Osteoblast (primary cell): ENCODE results near the gene KPNA3. TPM values are rescaled to one million over a fixed set of nuclear protein-coding genes. Genes with fewer than 3 reads are reported as not detected.

Experiments
- DNase-seq: peaks from one replicate; pipeline ENCODE4 v3.0.0; 2011; ENCODE audit warnings: low spot score, mixed read lengths; ENCODE audit not compliant: insufficient read length; ENCODE audit errors: missing footprints
- H2AFZ ChIP-seq: 2 replicates; pipeline ENCODE4 v1.6.0; 2011; ENCODE audit warnings: mild to moderate bottlenecking, low read length
- H3K27ac ChIP-seq: 2 replicates; pipeline ENCODE4 v1.5.1; 2011; ENCODE audit warnings: mild to moderate bottlenecking, low read depth, low read length, moderate library complexity
- H3K27me3 ChIP-seq: 2 replicates; pipeline ENCODE4 v1.6.0; 2012; ENCODE audit warnings: mild to moderate bottlenecking, control low read depth, inconsistent platforms, low read length, moderate library complexity; ENCODE audit not compliant: insufficient read depth
- H3K36me3 ChIP-seq: 2 replicates; pipeline ENCODE4 v1.5.1; 2011; ENCODE audit warnings: mild to moderate bottlenecking, low read length, control low read depth, moderate library complexity; ENCODE audit not compliant: insufficient read depth
- H3K4me1 ChIP-seq: 2 replicates; pipeline ENCODE4 v1.5.1; 2011; ENCODE audit warnings: mild to moderate bottlenecking, low read length, control low read depth, moderate library complexity; ENCODE audit not compliant: insufficient read depth
- H3K4me2 ChIP-seq: 2 replicates; pipeline ENCODE4 v1.6.0; 2011; ENCODE audit warnings: mild to moderate bottlenecking, low read length; ENCODE audit not compliant: insufficient read depth
- H3K4me3 ChIP-seq: fragments of 200-600 bp; sonication (generic); 3 replicates; pipeline ENCODE4 v1.5.1; 2012; ENCODE audit warnings: mild to moderate bottlenecking, low read length, inconsistent platforms; ENCODE audit not compliant: insufficient read depth
- H3K79me2 ChIP-seq: 2 replicates; pipeline ENCODE4 v1.6.0; 2012; ENCODE audit warnings: mild to moderate bottlenecking, low read length, control low read depth, inconsistent platforms; ENCODE audit not compliant: insufficient read depth
- H3K9me3 ChIP-seq: 2 replicates; pipeline ENCODE4 v1.5.1; 2011; ENCODE audit warnings: low read depth, low read length, control low read depth
- H4K20me1 ChIP-seq: 2 replicates; pipeline ENCODE4 v1.6.0; 2012; ENCODE audit warnings: mild to moderate bottlenecking, low read length, control low read depth; ENCODE audit not compliant: insufficient read depth
- total RNA-seq: library from RNA; depleted of rRNA; stranded (reverse); fragments of >200 nt; gene quantifications from 2 replicates; pipeline ENCODE4 v1.2.3, GENCODE V29; 2012
- TF ChIP-seq, protein P1 (sequence below): IDR thresholded peaks from 2 replicates; pipeline ENCODE4 v1.5.1; 2011; ENCODE audit warnings: mild to moderate bottlenecking, low read depth, low read length, moderate library complexity; ENCODE audit errors: extremely low read depth

KPNA3 gene
- total RNA-seq, 1 donor: 42.0 TPM

DNA sequence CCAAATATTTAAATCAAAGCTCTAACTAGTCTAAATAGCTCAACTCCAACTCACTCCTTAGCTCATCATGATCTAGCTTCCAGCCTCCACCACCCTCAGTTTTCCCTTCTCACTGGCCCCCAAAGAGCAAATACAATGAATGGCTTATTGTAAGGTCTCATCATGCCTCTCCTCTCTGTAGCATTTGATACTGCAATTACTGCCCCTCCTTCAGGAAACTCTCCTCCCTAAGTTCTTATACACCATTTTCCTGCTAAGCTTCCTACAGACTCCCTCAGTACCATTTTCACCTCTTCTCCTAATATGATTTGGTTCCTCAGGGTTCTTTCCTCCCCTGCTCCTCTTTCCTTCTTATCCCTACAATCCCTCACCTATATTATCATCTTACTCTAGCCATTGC, 12.8 kb downstream of the KPNA3 start:
- DNase-seq: no peak
- no peaks in the 10 kb centered on the region for H3K27me3 ChIP-seq
- no peaks in the 10 kb centered on the region for H3K9me3 ChIP-seq
- no peak overlapping the region for H3K27ac ChIP-seq
- peaks cover 96% of the 10 kb centered on the region for H3K79me2 ChIP-seq
- H3K4me1 ChIP-seq: peaks cover 3% of the 10 kb centered on the region
- no peak overlapping the region for H2AFZ ChIP-seq
- no peaks in the 10 kb centered on the region for H3K36me3 ChIP-seq
- TF ChIP-seq, protein P1, sequence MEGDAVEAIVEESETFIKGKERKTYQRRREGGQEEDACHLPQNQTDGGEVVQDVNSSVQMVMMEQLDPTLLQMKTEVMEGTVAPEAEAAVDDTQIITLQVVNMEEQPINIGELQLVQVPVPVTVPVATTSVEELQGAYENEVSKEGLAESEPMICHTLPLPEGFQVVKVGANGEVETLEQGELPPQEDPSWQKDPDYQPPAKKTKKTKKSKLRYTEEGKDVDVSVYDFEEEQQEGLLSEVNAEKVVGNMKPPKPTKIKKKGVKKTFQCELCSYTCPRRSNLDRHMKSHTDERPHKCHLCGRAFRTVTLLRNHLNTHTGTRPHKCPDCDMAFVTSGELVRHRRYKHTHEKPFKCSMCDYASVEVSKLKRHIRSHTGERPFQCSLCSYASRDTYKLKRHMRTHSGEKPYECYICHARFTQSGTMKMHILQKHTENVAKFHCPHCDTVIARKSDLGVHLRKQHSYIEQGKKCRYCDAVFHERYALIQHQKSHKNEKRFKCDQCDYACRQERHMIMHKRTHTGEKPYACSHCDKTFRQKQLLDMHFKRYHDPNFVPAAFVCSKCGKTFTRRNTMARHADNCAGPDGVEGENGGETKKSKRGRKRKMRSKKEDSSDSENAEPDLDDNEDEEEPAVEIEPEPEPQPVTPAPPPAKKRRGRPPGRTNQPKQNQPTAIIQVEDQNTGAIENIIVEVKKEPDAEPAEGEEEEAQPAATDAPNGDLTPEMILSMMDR: no peak
- no peak overlapping the region for H3K4me2 ChIP-seq
- no peak overlapping the region for H3K4me3 ChIP-seq
- H4K20me1 ChIP-seq: peaks cover 48% of the 10 kb centered on the region

DNA sequence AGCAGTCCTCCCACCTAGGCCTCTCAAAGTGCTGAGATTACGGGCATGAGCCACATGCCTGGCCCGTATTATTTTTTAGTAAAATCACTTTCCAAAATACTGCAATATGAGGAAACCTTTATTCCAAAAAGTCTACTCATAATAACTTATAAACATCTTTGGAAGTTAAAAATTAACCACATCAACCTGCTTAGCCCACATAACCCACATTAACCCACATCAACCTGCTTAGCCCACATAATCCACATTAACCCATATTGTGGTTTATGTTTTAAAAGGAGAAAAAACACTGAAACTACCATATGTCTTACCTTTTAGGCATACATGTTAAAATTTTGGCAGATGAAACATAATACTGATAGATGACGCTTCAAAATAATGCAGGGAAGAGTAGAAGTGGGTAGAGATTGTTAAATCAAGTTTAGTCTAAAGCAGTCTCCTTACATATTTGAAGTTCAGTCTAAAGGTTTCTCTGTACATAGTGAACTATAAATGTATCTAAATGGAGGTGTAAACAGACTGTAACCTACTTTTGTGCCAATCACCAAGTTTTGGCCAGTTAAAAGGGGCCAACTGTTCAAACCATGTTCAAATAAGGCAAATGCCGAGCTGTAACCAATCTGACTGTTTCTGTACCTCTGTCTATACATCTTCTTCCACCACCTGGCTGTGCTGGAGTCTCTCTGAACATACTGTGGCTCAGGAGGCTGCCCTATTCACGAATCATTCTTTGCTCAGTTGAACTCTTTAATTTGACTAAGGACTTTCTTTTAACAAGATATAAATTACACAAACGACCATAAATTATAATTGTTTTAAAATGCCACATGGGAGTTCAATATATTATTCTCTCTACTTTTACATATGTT, 14.5 kb downstream of the KPNA3 start:
- TF ChIP-seq, protein P1: no peak
- Histone ChIP-seq H4K20me1 (peaks cover 48% of the 10 kb centered on the region), H3K4me1 (peaks cover 2% of the 10 kb centered on the region), H3K4me2 (no peak overlapping the region), H3K9me3 (no peaks in the 10 kb centered on the region), H3K27me3 (no peaks in the 10 kb centered on the region), H3K36me3 (no peaks in the 10 kb centered on the region), H3K79me2 (peaks cover 96% of the 10 kb centered on the region), H3K4me3 (no peak overlapping the region), H3K27ac (no peak overlapping the region), H2AFZ (no peak overlapping the region)
- no peak for DNase-seq

DNA sequence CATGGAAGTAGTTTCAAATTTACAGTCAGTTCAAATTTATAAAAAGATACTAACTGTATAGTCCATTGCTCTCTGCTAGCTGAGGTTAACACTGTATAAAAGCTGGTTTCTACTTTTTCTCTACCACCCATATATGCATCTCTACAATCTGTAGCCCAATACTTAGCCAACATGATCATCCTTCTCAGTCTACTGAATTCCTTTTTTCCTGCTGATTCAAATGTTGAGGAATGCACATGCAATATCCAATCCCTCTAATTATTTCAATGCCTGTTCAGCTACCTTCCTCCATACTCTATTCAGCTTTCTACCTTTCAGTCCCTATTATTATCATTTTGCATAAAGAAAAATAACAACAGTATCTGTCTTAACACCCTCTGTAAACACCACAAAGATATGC, 15.6 kb downstream of the KPNA3 start:
- Histone ChIP-seq H3K79me2 (peaks cover 96% of the 10 kb centered on the region), H4K20me1 (peaks cover 44% of the 10 kb centered on the region), H3K4me2 (no peak overlapping the region), H2AFZ (no peak overlapping the region), H3K27me3 (no peaks in the 10 kb centered on the region), H3K4me1 (peaks cover 2% of the 10 kb centered on the region), H3K36me3 (no peaks in the 10 kb centered on the region), H3K4me3 (no peak overlapping the region), H3K27ac (no peak overlapping the region), H3K9me3 (no peaks in the 10 kb centered on the region)
- TF ChIP-seq, protein P1: no peak
- no peak for DNase-seq

DNA sequence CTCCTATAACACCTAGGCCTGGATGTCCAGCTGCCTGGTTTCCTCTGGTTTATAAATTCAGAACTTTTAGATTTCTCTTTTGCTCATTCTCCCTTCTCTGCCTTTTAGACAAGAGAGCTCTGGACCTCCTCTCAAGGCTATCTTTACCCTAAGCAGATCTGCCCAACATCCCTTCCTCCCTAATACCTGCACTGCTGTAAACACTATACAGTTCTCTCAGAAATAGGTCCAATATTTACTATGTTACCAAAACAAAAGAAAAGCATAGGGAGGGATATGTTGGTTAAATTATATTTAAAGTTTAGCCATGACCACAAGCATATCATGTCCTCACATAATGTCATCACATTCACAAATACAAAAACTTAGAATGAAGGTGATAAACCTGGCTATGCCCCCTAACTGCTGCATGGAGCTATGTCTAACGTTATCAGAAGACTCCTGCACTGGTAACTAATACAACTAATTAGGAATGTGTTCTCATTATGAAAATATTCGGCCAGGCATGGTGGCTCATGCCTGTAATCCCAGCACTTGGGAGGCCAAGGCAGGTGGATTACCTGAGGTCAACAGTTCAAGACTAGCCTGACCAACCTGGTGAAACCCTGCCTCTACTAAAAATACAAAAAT, 18.0 kb downstream of the KPNA3 start:
- no peak for DNase-seq
- H3K36me3 ChIP-seq: no peaks in the 10 kb centered on the region
- no peaks in the 10 kb centered on the region for H3K27me3 ChIP-seq
- no peaks in the 10 kb centered on the region for H3K9me3 ChIP-seq
- H3K79me2 ChIP-seq: peaks cover 97% of the 10 kb centered on the region
- H4K20me1 ChIP-seq: peaks cover 32% of the 10 kb centered on the region
- TF ChIP-seq, protein P1: no peak
- no peak overlapping the region for H3K27ac ChIP-seq
- no peak overlapping the region for H3K4me2 ChIP-seq
- H3K4me3 ChIP-seq: no peak overlapping the region
- H3K4me1 ChIP-seq: peaks cover 2% of the 10 kb centered on the region
- no peak overlapping the region for H2AFZ ChIP-seq
